Measurements from ENCODE around the gene DCST2. TPM values are rescaled to one million over a fixed set of nuclear protein-coding genes. Genes with fewer than 3 reads are reported as not detected.
A peak's percentile ranks its signal among the peaks of the same experiment; 100 is the strongest.

Gene DCST2
- total and polyA plus RNA-seq, 11 donors = 0.14 to 0.65 (median 0.35) TPM; not detected in 1

DNA sequence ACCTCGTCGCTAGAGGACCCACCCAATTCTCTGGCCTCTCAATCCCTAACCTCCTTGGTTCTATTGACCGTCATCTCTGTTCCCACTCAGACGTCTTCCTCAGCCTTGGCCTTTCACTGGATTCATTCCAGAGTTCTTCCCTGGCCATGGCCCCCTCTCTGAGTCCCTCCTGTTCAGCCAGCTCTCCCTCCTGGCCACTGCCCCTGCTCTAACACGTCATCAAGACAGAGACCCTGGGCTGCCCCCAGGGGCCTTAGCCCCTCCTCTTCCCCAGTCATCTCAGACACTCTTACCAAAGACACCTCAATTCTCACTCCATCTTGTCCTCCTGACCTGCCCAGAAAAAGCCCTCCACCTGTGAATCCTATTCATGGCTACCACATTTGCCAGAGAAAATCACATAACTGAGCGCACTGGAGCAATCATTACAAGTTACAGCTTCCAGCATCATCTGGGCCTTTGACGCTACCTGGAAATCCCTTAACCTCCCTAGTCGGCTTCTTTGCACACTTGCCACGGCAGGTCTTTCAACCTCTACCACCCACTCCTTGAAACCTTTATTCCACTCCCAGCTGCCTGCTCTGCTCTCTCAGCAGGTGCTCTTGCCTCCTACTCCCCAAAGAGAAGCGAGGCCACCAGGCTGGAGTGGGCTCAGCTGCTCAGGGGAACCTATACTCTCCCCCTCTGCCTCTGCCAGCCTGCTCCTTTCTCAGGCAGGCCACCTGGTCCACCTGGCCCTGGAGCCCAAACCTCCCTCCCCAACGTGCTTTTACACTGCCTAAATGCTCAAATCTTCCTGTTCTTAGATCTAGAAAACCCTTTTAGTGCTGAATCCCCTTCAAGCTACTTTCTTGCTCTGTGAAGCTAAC lies 14.0 kb downstream of the DCST2 start:
- intact Hi-C loops (cut with DNase I) = loop anchor here in 5 of 10 donors (5.0 kb wide), 5 partner anchors 33 to 62 kb away; partner anchors contain the start of genes ADAM15 (in 1 of the 5), CKS1B (in 1 of the 5), PBXIP1 (in 1 of the 5) and PYGO2 (in 1 of the 5)
- Histone ChIP-seq H3K4me1 (peaks cover 5 to 30% (median 14%) of the 10 kb centered on the region in 12 donors), H3K27ac (no peak overlapping the region), H3K36me3 (peaks cover 0 to 18% (median 10%) of the 10 kb centered on the region in 9 donors), H3K9me3 (no peaks in the 10 kb centered on the region), H3K4me3 (no peak overlapping the region), H3K27me3 (no peaks in the 10 kb centered on the region)
- TF ChIP-seq, protein P1, sequence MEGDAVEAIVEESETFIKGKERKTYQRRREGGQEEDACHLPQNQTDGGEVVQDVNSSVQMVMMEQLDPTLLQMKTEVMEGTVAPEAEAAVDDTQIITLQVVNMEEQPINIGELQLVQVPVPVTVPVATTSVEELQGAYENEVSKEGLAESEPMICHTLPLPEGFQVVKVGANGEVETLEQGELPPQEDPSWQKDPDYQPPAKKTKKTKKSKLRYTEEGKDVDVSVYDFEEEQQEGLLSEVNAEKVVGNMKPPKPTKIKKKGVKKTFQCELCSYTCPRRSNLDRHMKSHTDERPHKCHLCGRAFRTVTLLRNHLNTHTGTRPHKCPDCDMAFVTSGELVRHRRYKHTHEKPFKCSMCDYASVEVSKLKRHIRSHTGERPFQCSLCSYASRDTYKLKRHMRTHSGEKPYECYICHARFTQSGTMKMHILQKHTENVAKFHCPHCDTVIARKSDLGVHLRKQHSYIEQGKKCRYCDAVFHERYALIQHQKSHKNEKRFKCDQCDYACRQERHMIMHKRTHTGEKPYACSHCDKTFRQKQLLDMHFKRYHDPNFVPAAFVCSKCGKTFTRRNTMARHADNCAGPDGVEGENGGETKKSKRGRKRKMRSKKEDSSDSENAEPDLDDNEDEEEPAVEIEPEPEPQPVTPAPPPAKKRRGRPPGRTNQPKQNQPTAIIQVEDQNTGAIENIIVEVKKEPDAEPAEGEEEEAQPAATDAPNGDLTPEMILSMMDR (IDR thresholded peaks at IDR 0.05) = no peak
- DNase-seq (peak in 1 of 5 donors; percentile 58), ATAC-seq (no peak)
- WGBS, 4 donors = 82 to 90% (median 86%) methylated on average over 11 of the region's 11 CpGs

DNA sequence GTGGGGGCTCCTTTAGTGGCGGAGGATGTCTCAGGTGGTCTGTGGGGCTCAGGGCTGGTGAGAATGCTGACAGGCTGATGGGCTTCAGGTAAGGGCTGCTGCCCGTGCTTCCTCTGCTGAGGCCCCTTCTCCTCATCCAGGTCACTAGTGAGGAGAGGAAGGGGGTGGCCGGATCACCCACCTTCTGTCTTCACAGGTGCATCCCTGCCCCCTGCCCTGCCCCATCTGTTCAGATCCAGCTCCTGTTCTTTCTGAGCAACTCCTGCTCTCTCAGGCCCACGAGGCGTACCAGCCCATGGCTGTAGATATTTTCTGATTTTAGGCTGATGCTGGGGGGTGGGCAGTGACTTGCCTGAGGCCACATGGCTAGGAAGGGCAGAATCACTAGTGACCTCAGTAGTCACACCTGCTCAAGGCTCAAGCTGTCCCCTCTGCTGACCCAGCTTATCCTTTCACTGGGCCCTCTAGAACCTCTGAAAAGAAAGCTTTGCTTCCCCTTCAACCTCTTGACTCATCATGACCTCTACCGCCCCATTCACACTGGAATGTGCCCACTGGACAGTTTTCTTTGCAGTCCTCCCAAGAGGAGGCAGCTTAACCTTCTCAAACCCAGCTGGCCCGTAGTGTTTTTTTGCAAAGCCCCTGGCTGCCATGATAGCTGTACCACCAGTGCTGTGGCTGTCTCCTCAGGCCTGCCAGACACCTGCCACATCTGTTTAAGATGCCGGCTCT lies 14.8 kb downstream of the DCST2 start:
- H3K27ac ChIP-seq = no peak overlapping the region
- ATAC-seq = no peak
- intact Hi-C loops (cut with DNase I) = loop anchor here in 5 of 10 donors (5.0 kb wide), 5 partner anchors 34 to 61 kb away; partner anchors contain the start of genes ADAM15 (in 1 of the 5), CKS1B (in 1 of the 5), PBXIP1 (in 1 of the 5) and PYGO2 (in 1 of the 5)

DNA sequence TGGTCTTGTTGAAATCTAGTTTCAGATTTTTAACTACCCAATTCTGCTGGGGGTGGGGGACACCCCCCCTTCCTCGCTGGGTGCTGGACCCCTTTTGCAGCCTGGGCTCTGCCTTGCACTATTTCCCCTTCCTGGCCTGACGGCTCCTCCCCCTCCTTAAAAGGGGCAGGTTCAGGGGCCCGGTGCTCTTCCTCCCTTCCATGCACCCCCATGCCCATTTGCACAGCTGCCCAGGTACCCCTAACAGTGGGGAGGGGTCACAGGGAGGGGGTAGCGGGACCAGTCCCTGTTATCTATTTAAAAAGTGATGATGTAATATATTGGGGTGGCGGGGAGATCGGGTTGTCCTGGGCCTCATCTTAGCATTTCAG lies 15.7 kb downstream of the DCST2 start:
- DNase-seq (no peak), ATAC-seq (peak in 1 of 4 donors; percentile 1)
- peak overlapping the region; percentile 63 to 91 (median 84) for H3K27ac ChIP-seq
- peaks cover 0 to 25% (median 17%) of the 10 kb centered on the region in 9 donors for H3K36me3 ChIP-seq
- WGBS, 4 donors = 55 to 58% (median 57%) methylated on average over 6 of the region's 6 CpGs
- TF ChIP-seq, protein P1 (IDR thresholded peaks at IDR 0.05) = no peak
- no peak for TF ChIP-seq POLR2A (IDR thresholded peaks at IDR 0.05)
- intact Hi-C loops (cut with DNase I) = loop anchor here in 5 of 10 donors (2.0 to 5.0 kb wide), 8 partner anchors 15 to 61 kb away; partner anchors contain the start of genes ADAM15 (in 2 of the 5), PYGO2 (in 2 of the 5), CKS1B (in 1 of the 5) and PBXIP1 (in 1 of the 5)
- H3K27me3 ChIP-seq = no peaks in the 10 kb centered on the region
- peaks cover 5 to 43% (median 18%) of the 10 kb centered on the region in 12 donors for H3K4me1 ChIP-seq
- H3K9me3 ChIP-seq = no peaks in the 10 kb centered on the region
- H3K4me3 ChIP-seq = peak overlapping the region in 10 of 12 donors; percentile 44 to 69 (median 60)

More for the DNA sequence above, 14.8 kb downstream of the DCST2 start:
- no peaks in the 10 kb centered on the region for H3K9me3 ChIP-seq
- no peak overlapping the region for H3K4me3 ChIP-seq
- DNase-seq = no peak
- no peaks in the 10 kb centered on the region for H3K27me3 ChIP-seq
- peaks cover 5 to 34% (median 14%) of the 10 kb centered on the region in 12 donors for H3K4me1 ChIP-seq
- peaks cover 0 to 25% (median 17%) of the 10 kb centered on the region in 9 donors for H3K36me3 ChIP-seq
- TF ChIP-seq POLR2A (IDR thresholded peaks at IDR 0.05) = no peak
- TF ChIP-seq, protein P1 (IDR thresholded peaks at IDR 0.05) = no peak
- WGBS, 4 donors = 86 to 92% (median 91%) methylated on average over 8 of the region's 8 CpGs

Measured in heart left ventricle (tissue), 16 donors.